ENCODE measurements around the gene PAK1. TPM values are rescaled to one million over a fixed set of nuclear protein-coding genes. Genes with fewer than 3 reads are reported as not detected.

The PAK1 gene
- total and polyA plus RNA-seq, 2 of the 8 experiments (the other 6 are each of a cell fraction or from before 2014, with no cell fraction given) = 87.7 to 151 TPM

- Histone ChIP-seq H3K18ac (ENCODE audit: extremely low read depth, low read length) (no peak overlapping the region), H4K20me1 (replicated peaks in 1 of 2; ENCODE audit: control insufficient read depth in 1 of 2, insufficient read depth in 2 of 2, low read length in 2 of 2) (peaks cover 0 to 5% of the 10 kb centered on the region in 2 experiments), H3K4me1 (replicated peaks in 1 of 4; ENCODE audit: control insufficient read depth in 3 of 4, insufficient read depth in 4 of 4, low read length in 3 of 4) (peaks cover 0 to 18% (median 13%) of the 10 kb centered on the region in 4 experiments; a peak in 5 of 7 replicates), H2BK15ac (ENCODE audit: low read length) (no peak overlapping the region), H3K9ac (replicated peaks in 1 of 4; ENCODE audit: extremely low read depth in 1 of 4, low read depth in 3 of 4, low read length in 3 of 4) (peak overlapping the region in 1 of 4 experiments; percentile 14; a peak in 1 of 7 replicates), H4K91ac (replicated peaks; ENCODE audit: insufficient read length, low read length) (no peak overlapping the region), H3K4me3 (ENCODE audit: extremely low read depth in 1 of 4, insufficient read depth in 2 of 4, low read depth in 3 of 4, low read length in 4 of 4) (0 out of 8 replicates have a peak overlapping the region, but pooled peaks of 1 of the 4 experiments have one; percentile 83), H4K5ac (ENCODE audit: insufficient read length, low read depth, low read length) (no peak overlapping the region), H2AK5ac (ENCODE audit: low read depth, low read length) (no peak overlapping the region), H2BK5ac (ENCODE audit: low read depth, low read length) (no peak overlapping the region), H3K56ac (replicated peaks; ENCODE audit: insufficient read length, low read depth, low read length) (no peak overlapping the region), H3K27me3 (replicated peaks in 1 of 4; ENCODE audit: control insufficient read depth in 3 of 4, extremely low read depth in 1 of 4, insufficient read depth in 3 of 4, low read length in 3 of 4) (no peaks in the 10 kb centered on the region), H2BK20ac (ENCODE audit: low read length) (no peak overlapping the region), H3K23ac (ENCODE audit: insufficient read length) (no peak overlapping the region), H3K4ac (replicated peaks; ENCODE audit: insufficient read length, low read depth, low read length) (no peak overlapping the region), H3K36me3 (ENCODE audit: control insufficient read depth in 2 of 4, insufficient read depth in 4 of 4, low read length in 3 of 4) (no peaks in the 10 kb centered on the region), H2AFZ (ENCODE audit: low read length) (no peak overlapping the region), H3K79me2 (ENCODE audit: control insufficient read depth in 1 of 2, insufficient read depth in 2 of 2, low read length in 2 of 2) (peaks cover 7 to 73% of the 10 kb centered on the region in 2 experiments), H3K9me3 (ENCODE audit: insufficient read depth in 2 of 2, low read depth in 1 of 2, low read length in 1 of 2) (no peaks in the 10 kb centered on the region), H3K4me2 (ENCODE audit: insufficient read depth in 1 of 2, low read depth in 2 of 2, low read length in 2 of 2) (peak overlapping the region; percentile 89 to 98; a peak in 2 of 4 replicates), H2BK120ac (replicated peaks; ENCODE audit: low read depth, low read length) (no peak overlapping the region), H3K23me2 (ENCODE audit: low read depth, low read length) (peaks cover 9% of the 10 kb centered on the region), H3K79me1 (ENCODE audit: low read depth, low read length) (peaks cover 9% of the 10 kb centered on the region), H3K27ac (ENCODE audit: low read depth, low read length) (no peak overlapping the region), H3K14ac (ENCODE audit: insufficient read length) (no peak overlapping the region), H2BK12ac (ENCODE audit: low read depth, low read length) (no peak overlapping the region), H4K8ac (ENCODE audit: extremely low read depth, insufficient read depth, low read length) (no peak overlapping the region)
- ChIA-PET POLR2A (ENCODE audit: partially characterized antibody) (interaction anchor here (1.0 to 3.7 kb wide), 4 partner anchors 18 to 58 kb away, joined by 3 to 21 read pairs (median 3); no protein-coding TSS in a partner anchor), CTCF (ENCODE audit: partially characterized antibody) (interaction anchor here (1.5 to 4.3 kb wide), 4 partner anchors 27 to 136 kb away, joined by 3 to 27 read pairs (median 9); no protein-coding TSS in a partner anchor)
- WGBS, 2 experiments (ENCODE audit: extremely low coverage in 1 of 2, insufficient coverage in 1 of 2, insufficient read length in 1 of 2, insufficient replicate concordance in 2 of 2, low coverage in 1 of 2, low lambda C conversion rate in 2 of 2, missing lambda C conversion rate in 1 of 2) = 69% methylated on average over 5 of the region's 5 CpGs; no CpG with 5 or more reads in 1 of the 2 experiments
- FAIRE-seq = no peak
- DNase-seq (ENCODE audit: low read depth in 1 of 2, low spot score in 2 of 2) = no peak
- no peak for TF ChIP-seq CREB1 (IDR thresholded peaks at IDR 0.05)
These were observed 61.1 kb downstream of the PAK1 start for GRCh38 chr11:77412814-77413213.
